ENCODE results near the gene LIX1.

The LIX1 gene

GRCh38 chr5:97164846-97165245, 22.4 kb upstream of the LIX1 start:
- Histone ChIP-seq H3K9me3 (ENCODE audit: insufficient read depth, low read depth, low read length) (no peaks in the 10 kb centered on the region), H3K27me3 (ENCODE audit: insufficient read depth, low read length) (no peaks in the 10 kb centered on the region), H4K12ac (ENCODE audit: low read depth, low read length) (no peak overlapping the region), H3K36me3 (ENCODE audit: control insufficient read depth in 1 of 2, insufficient read depth in 2 of 2, low read length in 2 of 2) (peaks cover 7 to 11% of the 10 kb centered on the region in 2 experiments), H3K79me1 (ENCODE audit: low read length) (no peaks in the 10 kb centered on the region), H4K91ac (ENCODE audit: low read depth, low read length) (no peak overlapping the region), H3K14ac (ENCODE audit: low read length) (no peak overlapping the region), H3K4me2 (ENCODE audit: low read length) (no peak overlapping the region), H3K4ac (ENCODE audit: low read depth, low read length) (no peak overlapping the region), H2AK5ac (ENCODE audit: low read length) (no peak overlapping the region), H2BK120ac (ENCODE audit: insufficient read depth, low read length, poor library complexity) (no peak overlapping the region), H3K27ac (ENCODE audit: low read depth, low read length) (no peak overlapping the region), H3K9ac (ENCODE audit: low read length) (no peak overlapping the region), H2AFZ (ENCODE audit: insufficient read depth, low read length, poor library complexity) (no peak overlapping the region), H3K79me2 (ENCODE audit: control insufficient read depth, insufficient read depth, low read length, poor library complexity) (no peaks in the 10 kb centered on the region), H2BK5ac (ENCODE audit: low read depth, low read length, poor library complexity) (no peak overlapping the region), H3K4me1 (ENCODE audit: control insufficient read depth in 1 of 2, insufficient read depth in 2 of 2, low read length in 2 of 2) (no peaks in the 10 kb centered on the region), H2BK12ac (ENCODE audit: low read length) (no peak overlapping the region), H3K18ac (ENCODE audit: low read length) (no peak overlapping the region), H3K23ac (ENCODE audit: low read length) (no peak overlapping the region), H3K4me3 (ENCODE audit: low read depth, low read length) (no peak overlapping the region), H4K8ac (ENCODE audit: low read depth, low read length) (no peak overlapping the region)
- peak in 1 of 2 donors; percentile 19 for DNase-seq

GRCh38 chr5:97163790-97164285, 21.4 kb upstream of the LIX1 start:
- Histone ChIP-seq H3K4ac (ENCODE audit: low read depth, low read length) (no peak overlapping the region), H3K27me3 (ENCODE audit: insufficient read depth, low read length) (no peaks in the 10 kb centered on the region), H3K9ac (ENCODE audit: low read length) (no peak overlapping the region), H3K79me1 (ENCODE audit: low read length) (no peaks in the 10 kb centered on the region), H3K79me2 (ENCODE audit: control insufficient read depth, insufficient read depth, low read length, poor library complexity) (no peaks in the 10 kb centered on the region), H2BK5ac (ENCODE audit: low read depth, low read length, poor library complexity) (peak overlapping the region; percentile 31), H4K8ac (ENCODE audit: low read depth, low read length) (no peak overlapping the region), H4K91ac (ENCODE audit: low read depth, low read length) (no peak overlapping the region), H3K23ac (ENCODE audit: low read length) (no peak overlapping the region), H3K14ac (ENCODE audit: low read length) (no peak overlapping the region), H3K36me3 (ENCODE audit: control insufficient read depth in 1 of 2, insufficient read depth in 2 of 2, low read length in 2 of 2) (peaks cover 7 to 16% of the 10 kb centered on the region in 2 experiments), H3K4me3 (ENCODE audit: low read depth, low read length) (no peak overlapping the region), H2BK12ac (ENCODE audit: low read length) (no peak overlapping the region), H2BK120ac (ENCODE audit: insufficient read depth, low read length, poor library complexity) (no peak overlapping the region), H3K9me3 (ENCODE audit: insufficient read depth, low read depth, low read length) (peaks cover 3% of the 10 kb centered on the region), H3K18ac (ENCODE audit: low read length) (no peak overlapping the region), H3K4me1 (ENCODE audit: control insufficient read depth in 1 of 2, insufficient read depth in 2 of 2, low read length in 2 of 2) (no peaks in the 10 kb centered on the region), H3K27ac (ENCODE audit: low read depth, low read length) (no peak overlapping the region), H2AFZ (ENCODE audit: insufficient read depth, low read length, poor library complexity) (no peak overlapping the region), H3K4me2 (ENCODE audit: low read length) (no peak overlapping the region), H4K12ac (ENCODE audit: low read depth, low read length) (no peak overlapping the region), H2AK5ac (ENCODE audit: low read length) (no peak overlapping the region)
- no CpG with 5 or more reads among the region's 5 CpGs for WGBS (ENCODE audit: extremely low coverage, insufficient coverage, insufficient read length)
- no peak for DNase-seq

- peak in 1 of 2 donors; percentile 49 for DNase-seq
- H3K27ac ChIP-seq (ENCODE audit: low read depth, low read length): no peak overlapping the region
- H3K27me3 ChIP-seq (ENCODE audit: insufficient read depth, low read length): no peaks in the 10 kb centered on the region
- no peaks in the 10 kb centered on the region for H3K79me1 ChIP-seq (ENCODE audit: low read length)
- H3K23ac ChIP-seq (ENCODE audit: low read length): no peak overlapping the region
- no peaks in the 10 kb centered on the region for H3K79me2 ChIP-seq (ENCODE audit: control insufficient read depth, insufficient read depth, low read length, poor library complexity)
- H3K9me3 ChIP-seq (ENCODE audit: insufficient read depth, low read depth, low read length): peaks cover 5% of the 10 kb centered on the region
- H2AFZ ChIP-seq (ENCODE audit: insufficient read depth, low read length, poor library complexity): no peak overlapping the region
- no peak overlapping the region for H3K14ac ChIP-seq (ENCODE audit: low read length)
- no peak overlapping the region for H4K91ac ChIP-seq (ENCODE audit: low read depth, low read length)
- H3K36me3 ChIP-seq (ENCODE audit: control insufficient read depth in 1 of 2, insufficient read depth in 2 of 2, low read length in 2 of 2): peaks cover 8 to 19% of the 10 kb centered on the region in 2 experiments
- no peak overlapping the region for H3K4me2 ChIP-seq (ENCODE audit: low read length)
- H3K4ac ChIP-seq (ENCODE audit: low read depth, low read length): no peak overlapping the region
- no peak overlapping the region for H2AK5ac ChIP-seq (ENCODE audit: low read length)
- H3K9ac ChIP-seq (ENCODE audit: low read length): no peak overlapping the region
- H4K12ac ChIP-seq (ENCODE audit: low read depth, low read length): no peak overlapping the region
- no peak overlapping the region for H2BK120ac ChIP-seq (ENCODE audit: insufficient read depth, low read length, poor library complexity)
- no peak overlapping the region for H3K18ac ChIP-seq (ENCODE audit: low read length)
- H3K4me1 ChIP-seq (ENCODE audit: control insufficient read depth in 1 of 2, insufficient read depth in 2 of 2, low read length in 2 of 2): no peaks in the 10 kb centered on the region
- H4K8ac ChIP-seq (ENCODE audit: low read depth, low read length): no peak overlapping the region
- H2BK12ac ChIP-seq (ENCODE audit: low read length): no peak overlapping the region
- H2BK5ac ChIP-seq (ENCODE audit: low read depth, low read length, poor library complexity): no peak overlapping the region
- no peak overlapping the region for H3K4me3 ChIP-seq (ENCODE audit: low read depth, low read length)
These were observed 21.0 kb upstream of the LIX1 start for GRCh38 chr5:97163360-97163764.

- H3K4me3 ChIP-seq (ENCODE audit: low read depth, low read length): no peak overlapping the region
- WGBS (ENCODE audit: extremely low coverage, insufficient coverage, insufficient read length): no CpG with 5 or more reads among the region's 4 CpGs
- no peak overlapping the region for H3K9ac ChIP-seq (ENCODE audit: low read length)
- H3K14ac ChIP-seq (ENCODE audit: low read length): no peak overlapping the region
- H3K27ac ChIP-seq (ENCODE audit: low read depth, low read length): no peak overlapping the region
- no peaks in the 10 kb centered on the region for H3K4me1 ChIP-seq (ENCODE audit: control insufficient read depth in 1 of 2, insufficient read depth in 2 of 2, low read length in 2 of 2)
- no peaks in the 10 kb centered on the region for H3K79me2 ChIP-seq (ENCODE audit: control insufficient read depth, insufficient read depth, low read length, poor library complexity)
- peaks cover 6% of the 10 kb centered on the region for H3K9me3 ChIP-seq (ENCODE audit: insufficient read depth, low read depth, low read length)
- no peak overlapping the region for H4K12ac ChIP-seq (ENCODE audit: low read depth, low read length)
- H2AFZ ChIP-seq (ENCODE audit: insufficient read depth, low read length, poor library complexity): no peak overlapping the region
- H3K27me3 ChIP-seq (ENCODE audit: insufficient read depth, low read length): no peaks in the 10 kb centered on the region
- peak; percentile 73 to 89 for DNase-seq
- no peak overlapping the region for H3K4ac ChIP-seq (ENCODE audit: low read depth, low read length)
- H3K36me3 ChIP-seq (ENCODE audit: control insufficient read depth in 1 of 2, insufficient read depth in 2 of 2, low read length in 2 of 2): peaks cover 8 to 17% of the 10 kb centered on the region in 2 experiments
- no peak overlapping the region for H2AK5ac ChIP-seq (ENCODE audit: low read length)
- H2BK12ac ChIP-seq (ENCODE audit: low read length): no peak overlapping the region
- no peak overlapping the region for H2BK5ac ChIP-seq (ENCODE audit: low read depth, low read length, poor library complexity)
- no peak overlapping the region for H4K8ac ChIP-seq (ENCODE audit: low read depth, low read length)
- H4K91ac ChIP-seq (ENCODE audit: low read depth, low read length): no peak overlapping the region
- H3K18ac ChIP-seq (ENCODE audit: low read length): no peak overlapping the region
- no peak overlapping the region for H2BK120ac ChIP-seq (ENCODE audit: insufficient read depth, low read length, poor library complexity)
- H3K79me1 ChIP-seq (ENCODE audit: low read length): no peaks in the 10 kb centered on the region
- H3K23ac ChIP-seq (ENCODE audit: low read length): no peak overlapping the region
- H3K4me2 ChIP-seq (ENCODE audit: low read length): no peak overlapping the region
These were observed 19.6 kb upstream of the LIX1 start for GRCh38 chr5:97162045-97162444.

Data from trophoblast cell (in vitro differentiated cells and primary cell).